SK-MEL-5 (cell line): ENCODE data around the gene RNASE7. TPM values are rescaled to one million over a fixed set of nuclear protein-coding genes. Genes with fewer than 3 reads are reported as not detected.
"Not testable (repeated sequence)": the region's sequence is repeated elsewhere in the genome, so short reads cannot be mapped to it uniquely, and the experiment has no call there.

Experiments used
- DNase-seq: peaks from one replicate; pipeline ENCODE4 v3.0.0-alpha.2; 2016; ENCODE audit warnings: low read depth, low spot score
- in situ Hi-C: cut with HindIII; loops from 2 replicates; pipeline ENCODE4 v1.10.0; 2016; ENCODE audit warnings: low sequenced_read_pairs, high pct_unique_total_duplicates, low pct_unique_long_range_greater_than_20kb
- polyA plus RNA-seq, 2 experiments: library from polyadenylated mRNA; depleted of rRNA; stranded (reverse); fragments of >200 nt; gene quantifications; 2 replicates each; pipeline ENCODE4 v1.2.3, GENCODE V29; 2015
- total RNA-seq: library from RNA; depleted of rRNA; stranded (reverse); fragments of >200 nt; shearing (Covaris generic); gene quantifications from 2 replicates; pipeline ENCODE4 v1.2.3, GENCODE V29; 2014; rRNA removed

RNASE7 gene
- total RNA-seq, result not detected in 2 replicates
- 0.76 TPM in 1 of 2 replicates, not detected in the other for polyA plus RNA-seq (2015; cell fraction: cytosol; rRNA removed)
- polyA plus RNA-seq (2015; cell fraction: nucleus; rRNA removed), result not detected in 2 replicates

- DNase-seq, result peak; percentile 44
- in situ Hi-C loops, result no loop called here
Observed at GRCh38 chr14:21041676-21042433, at the start of gene RNASE7. Gene RNASE7 (plus strand): TSS chr14:21042362. CDS start chr14:21042993, 631 bp downstream.

- no peak for DNase-seq
- in situ Hi-C loops, result no loop called here
Observed at GRCh38 chr14:20996521-20996920, 45.6 kb upstream of the RNASE7 start.

- in situ Hi-C loops, result no loop called here
- no peak for DNase-seq
Observed at GRCh38 chr14:20997115-20997514, 45.0 kb upstream of the RNASE7 start.

- in situ Hi-C loops, result no loop called here
- DNase-seq, result no peak
Observed at GRCh38 chr14:20997564-20997963, 44.6 kb upstream of the RNASE7 start.

- in situ Hi-C loops, result no loop called here
- DNase-seq, result no peak
Observed at GRCh38 chr14:20998139-20998538, 44.0 kb upstream of the RNASE7 start.

GRCh38 chr14:20998674-20999366 lies 43.3 kb upstream of the RNASE7 start, which contains the start of gene SLC39A2:
Gene SLC39A2 (plus strand): TSS chr14:20999293. CDS start chr14:20999447, 154 bp downstream.
- DNase-seq, result peak; percentile 48
- in situ Hi-C loops, result no loop called here

GRCh38 chr14:20999591-20999990 lies 42.6 kb upstream of the RNASE7 start:
- no peak for DNase-seq
- in situ Hi-C loops, result no loop called here

- in situ Hi-C loops, result no loop called here
Observed at GRCh38 chr14:21001218-21001617, 40.9 kb upstream of the RNASE7 start.

GRCh38 chr14:21003788-21004346 lies 38.3 kb upstream of the RNASE7 start:
- in situ Hi-C loops, result no loop called here
- no peak for DNase-seq

More at GRCh38 chr14:21001218-21001617, 40.9 kb upstream of the RNASE7 start:
- no peak for DNase-seq

GRCh38 chr14:21009721-21010120 lies 32.4 kb upstream of the RNASE7 start:
- DNase-seq, in situ Hi-C loops: not testable (repeated sequence)

GRCh38 chr14:21011136-21011535 lies 31.0 kb upstream of the RNASE7 start:
- in situ Hi-C loops, result no loop called here
- no peak for DNase-seq

- in situ Hi-C loops, result no loop called here
Observed at GRCh38 chr14:21014761-21015190, 27.4 kb upstream of the RNASE7 start.

GRCh38 chr14:21015312-21015711 lies 26.9 kb upstream of the RNASE7 start:
- in situ Hi-C loops, result no loop called here
- no peak for DNase-seq

More at GRCh38 chr14:21014761-21015190, 27.4 kb upstream of the RNASE7 start:
- peak; percentile 91 for DNase-seq

GRCh38 chr14:21016413-21017190 lies 25.6 kb upstream of the RNASE7 start:
- DNase-seq, result no peak
- in situ Hi-C loops, result no loop called here

GRCh38 chr14:21017528-21018245 lies 24.5 kb upstream of the RNASE7 start:
- in situ Hi-C loops, result no loop called here
- DNase-seq, result no peak

GRCh38 chr14:21018286-21018685 lies 23.9 kb upstream of the RNASE7 start:
- in situ Hi-C loops, result no loop called here
- no peak for DNase-seq

- in situ Hi-C loops, result no loop called here
- no peak for DNase-seq
Observed at GRCh38 chr14:21018781-21019180, 23.4 kb upstream of the RNASE7 start.
